ENCODE results near the gene VASP. TPM values are rescaled to one million over a fixed set of nuclear protein-coding genes. Genes with fewer than 3 reads are reported as not detected.

The VASP gene
- total and polyA plus RNA-seq, 2 of the 13 experiments (the other 11 are each of a cell fraction or from before 2014, with no cell fraction given), result 41.8 to 67.1 TPM

GRCh38 chr19:45467456-45468158 lies 39.7 kb upstream of the VASP start, which contains the start of gene FOSB (continued):
- TF ChIP-seq SPEN (CRISPR knock-in tag; IDR thresholded peaks at IDR 0.05; ENCODE audit: low read depth), result peak; percentile 56; the same call in 1 of the 2 replicates
- no peak for TF ChIP-seq MIER2 (CRISPR knock-in tag; IDR thresholded peaks at IDR 0.05)
- TF ChIP-seq GPBP1L1 (CRISPR knock-in tag; IDR thresholded peaks at IDR 0.05), result no peak
- TF ChIP-seq ZNF430 (CRISPR knock-in tag; IDR thresholded peaks at IDR 0.05), result no peak
- TF ChIP-seq HCFC1 (IDR thresholded peaks at IDR 0.05; ENCODE audit: low read depth, low read length), result no peak
- 0 out of 2 replicates have a peak, but pooled peaks have one; percentile 7 for TF ChIP-seq FOXA3 (CRISPR knock-in tag; IDR thresholded peaks at IDR 0.05)
- TF ChIP-seq CCDC6 (CRISPR knock-in tag; IDR thresholded peaks at IDR 0.05), result 0 out of 2 replicates have a peak, but pooled peaks have one; percentile 33
- TF ChIP-seq ARNTL (CRISPR knock-in tag; IDR thresholded peaks at IDR 0.05), result 0 out of 2 replicates have a peak, but pooled peaks have one; percentile 25
- peak; percentile 100 for TF ChIP-seq HIVEP1 (CRISPR knock-in tag; IDR thresholded peaks at IDR 0.05)
- 0 out of 2 replicates have a peak, but pooled peaks have one; percentile 25 for TF ChIP-seq ZNF264 (CRISPR knock-in tag; IDR thresholded peaks at IDR 0.05)
- TF ChIP-seq ELF1 (CRISPR knock-in tag; IDR thresholded peaks at IDR 0.05), result peak; percentile 17; the same call in 1 of the 2 replicates
- no peak for TF ChIP-seq FOXA1 (IDR thresholded peaks at IDR 0.05)
- TF ChIP-seq FOXA1 (CRISPR knock-in tag; IDR thresholded peaks at IDR 0.05), result peak; percentile 50
- peak; percentile 21; the same call in 1 of the 2 replicates for TF ChIP-seq PAXIP1 (CRISPR knock-in tag; conservative IDR thresholded peaks at IDR 0.05)
- peak; percentile 67 to 99; a peak in 3 of 4 replicates for TF ChIP-seq POLR2A (IDR thresholded peaks at IDR 0.05; ENCODE audit: insufficient read depth in 1 of 2, low read depth in 2 of 2, low read length in 2 of 2)
- no peak for TF ChIP-seq TCF12 (IDR thresholded peaks at IDR 0.05)
- peak; percentile 59; the same call in 1 of the 2 replicates for TF ChIP-seq TCF12 (CRISPR knock-in tag; IDR thresholded peaks at IDR 0.05)
- peak; percentile 94 for TF ChIP-seq SAP130 (CRISPR knock-in tag; IDR thresholded peaks at IDR 0.05; ENCODE audit: low read depth)
- 0 out of 2 replicates have a peak, but pooled peaks have one; percentile 29 for TF ChIP-seq ERF (CRISPR knock-in tag; IDR thresholded peaks at IDR 0.05)
- no peak for TF ChIP-seq ARHGAP35 (CRISPR knock-in tag; IDR thresholded peaks at IDR 0.05; ENCODE audit: borderline replicate concordance)
- TF ChIP-seq CEBPZ (IDR thresholded peaks at IDR 0.05; ENCODE audit: low read length), result no peak
- TF ChIP-seq NCOR1 (IDR thresholded peaks at IDR 0.05; ENCODE audit: borderline replicate concordance, low read length), result peak; percentile 60; the same call in 1 of the 2 replicates
- no peak for TF ChIP-seq KAT2B (IDR thresholded peaks at IDR 0.05; ENCODE audit: borderline replicate concordance, low read depth, low read length)
- peak; percentile 94 for TF ChIP-seq ATF1 (CRISPR knock-in tag; IDR thresholded peaks at IDR 0.05)
